ENCODE results near the gene SHANK2.

SHANK2 gene

GRCh38 chr11:71218789-71219499, 33.4 kb downstream of the SHANK2 start:
- DNase-seq: no peak

- no peak for DNase-seq
These were observed 36.9 kb downstream of the SHANK2 start for GRCh38 chr11:71215425-71215965.

- no peak for DNase-seq
These were observed 37.6 kb downstream of the SHANK2 start for GRCh38 chr11:71214553-71215424.

GRCh38 chr11:71213696-71214552, 38.5 kb downstream of the SHANK2 start:
- DNase-seq: no peak

GRCh38 chr11:71212871-71213559, 39.4 kb downstream of the SHANK2 start:
- DNase-seq: no peak

GRCh38 chr11:71211631-71212030, 40.7 kb downstream of the SHANK2 start:
- DNase-seq: no peak

GRCh38 chr11:71210861-71211260, 41.5 kb downstream of the SHANK2 start:
- no peak for DNase-seq

GRCh38 chr11:71209656-71210055, 42.7 kb downstream of the SHANK2 start:
- no peak for DNase-seq

- no peak for DNase-seq
These were observed 43.2 kb downstream of the SHANK2 start for GRCh38 chr11:71209181-71209580.

- DNase-seq: no peak
These were observed 44.2 kb downstream of the SHANK2 start for GRCh38 chr11:71208011-71208774.

- DNase-seq: no peak
These were observed 44.8 kb downstream of the SHANK2 start for GRCh38 chr11:71207563-71207962.

- no peak for DNase-seq
These were observed 46.2 kb downstream of the SHANK2 start for GRCh38 chr11:71206186-71206585.

GRCh38 chr11:71204748-71205664, 47.4 kb downstream of the SHANK2 start:
- DNase-seq: no peak

- no peak for DNase-seq
These were observed 48.1 kb downstream of the SHANK2 start for GRCh38 chr11:71204294-71204693.

- no peak for DNase-seq
These were observed 48.7 kb downstream of the SHANK2 start for GRCh38 chr11:71203681-71204080.

GRCh38 chr11:71202966-71203365, 49.4 kb downstream of the SHANK2 start:
- no peak for DNase-seq

GRCh38 chr11:71202598-71202944, 49.8 kb downstream of the SHANK2 start:
- DNase-seq: no peak
